A549 (cell line): ENCODE results near the gene CHST15. TPM values are rescaled to one million over a fixed set of nuclear protein-coding genes. Genes with fewer than 3 reads are reported as not detected.

Experiments
- ATAC-seq, 2 experiments: fragments of 200-7000 bp in 1 of 2; fragments of >200 bp in 1 of 2; cut with Nextera tagmentation in 1 of 2; cut with Tn5 transposase in 1 of 2; 3 replicates each; pipeline versions ENCODE4 v1.8.0 to v1.9.1; 2018 to 2020; ENCODE audit warnings: mild to moderate bottlenecking in 1 of 2, moderate library complexity in 1 of 2
- CTCF ChIA-PET: fragments of 300-600 bp; sonication (Branson Sonifier 250); formaldehyde crosslinking; extraction: SDS; loops from one replicate; lab custom pipeline; 2021; ENCODE audit warnings: antibody characterized with exemption, inconsistent platforms; lab: Yijun Ruan, JAX
- POLR2A ChIA-PET: fragments of 350-600 bp; formaldehyde crosslinking; extraction: SDS; loops from one replicate; lab custom pipeline; 2021; ENCODE audit warnings: antibody characterized with exemption, inconsistent platforms; lab: Yijun Ruan, JAX
- DNase-seq, 2 experiments: peaks; one replicate each; pipeline versions ENCODE4 v3.0.0 to v3.0.0-alpha.2; 2011 to 2016; ENCODE audit warnings: low read depth in 1 of 2, low spot score in 1 of 2
- FAIRE-seq: peaks from 2 replicates; lab custom pipeline; 2011; peaks lifted over from hg19 to GRCh38; lab: Jason Lieb, UNC
- H3K27ac ChIP-seq, 2 experiments: fragments of >200 bp; sonication (Bioruptor Twin); formaldehyde crosslinking; 3 replicates each; pipeline ENCODE4 v1.5.1; 2016 to 2017
- H3K4me1 ChIP-seq: fragments of >200 bp; sonication (Bioruptor Twin); formaldehyde crosslinking; 3 replicates; pipeline ENCODE4 v1.6.1; 2016
- H3K4me2 ChIP-seq: fragments of >200 bp; sonication (Bioruptor Twin); formaldehyde crosslinking; 3 replicates; pipeline ENCODE4 v1.6.1; 2016
- H3K4me3 ChIP-seq: fragments of >200 bp; sonication (Bioruptor Twin); formaldehyde crosslinking; 3 replicates; pipeline ENCODE4 v1.5.1; 2016
- H3K9me3 ChIP-seq: fragments of >200 bp; sonication (Bioruptor Twin); formaldehyde crosslinking; 3 replicates; pipeline ENCODE4 v1.6.1; 2016
- BHLHE40 ChIP-seq: IDR thresholded peaks from 2 replicates; pipeline ENCODE4 v1.6.1; 2012; ENCODE audit warnings: low read depth, low read length, inconsistent platforms
- CBX8 ChIP-seq: fragments of 200-600 bp; sonication (generic); IDR thresholded peaks from 2 replicates; pipeline ENCODE4 v1.6.1; 2016
- CEBPB ChIP-seq, 2 experiments: fragments of >200 bp in 1 of 2; sonication (Bioruptor Twin) in 1 of 2; formaldehyde crosslinking in 1 of 2; IDR thresholded peaks; 2 replicates each; pipeline ENCODE4 v1.6.1; 2012 to 2016
- EHF ChIP-seq: fragments of 250-450 bp; sonication (Bioruptor Pico); IDR thresholded peaks from 2 replicates; pipeline ENCODE4 v1.5.0; 2020; ENCODE audit warnings: mild to moderate bottlenecking
- EHMT2 ChIP-seq: fragments of 200-600 bp; sonication (generic); IDR thresholded peaks from 2 replicates; pipeline ENCODE4 v1.6.1; 2016; ENCODE audit warnings: antibody characterized with exemption, low read depth, mild to moderate bottlenecking, moderate library complexity
- EP300 ChIP-seq, 2 experiments: fragments of >200 bp; sonication (Bioruptor Twin); formaldehyde crosslinking; IDR thresholded peaks; 2 replicates in 1 of 2; 3 replicates in 1 of 2; pipeline ENCODE4 v1.6.1; 2016 to 2017
- FOSB ChIP-seq: fragments of 250-450 bp; sonication (Bioruptor Pico); IDR thresholded peaks from 2 replicates; pipeline ENCODE4 v1.5.0; 2020; ENCODE audit warnings: mild to moderate bottlenecking, moderate library complexity
- FOSL2 ChIP-seq, 2 experiments: fragments of 450-650 bp in 1 of 2; fragments of >200 bp in 1 of 2; sonication (Bioruptor Twin) in 1 of 2; formaldehyde crosslinking; IDR thresholded peaks; 2 replicates each; pipeline versions ENCODE4 v1.5.0 to v1.6.1; 2016 to 2020; ENCODE audit warnings: mild to moderate bottlenecking in 1 of 2, moderate library complexity in 1 of 2
- HEYL ChIP-seq: fragments of 250-450 bp; sonication (Bioruptor Pico); IDR thresholded peaks from 2 replicates; pipeline ENCODE4 v1.8.0; 2021; ENCODE audit warnings: mild to moderate bottlenecking, moderate library complexity
- HMGXB4 ChIP-seq: fragments of 250-450 bp; sonication (Bioruptor Pico); IDR thresholded peaks from 2 replicates; pipeline ENCODE4 v1.5.0; 2021; ENCODE audit warnings: mild to moderate bottlenecking, moderate library complexity, borderline replicate concordance
- HOXA7 ChIP-seq: fragments of 250-450 bp; sonication (Bioruptor Pico); IDR thresholded peaks from 2 replicates; pipeline ENCODE4 v1.5.0; 2020; ENCODE audit warnings: mild to moderate bottlenecking, moderate library complexity
- HOXB13 ChIP-seq: fragments of 250-450 bp; sonication (Bioruptor Pico); IDR thresholded peaks from 2 replicates; pipeline ENCODE4 v1.5.0; 2020; ENCODE audit warnings: low read depth, mild to moderate bottlenecking, moderate library complexity
- JUN ChIP-seq, 2 experiments: fragments of >200 bp; sonication (Bioruptor Twin); formaldehyde crosslinking; IDR thresholded peaks; 2 replicates in 1 of 2; 3 replicates in 1 of 2; pipeline ENCODE4 v1.6.1; 2016 to 2017
- JUNB ChIP-seq: fragments of >200 bp; sonication (Bioruptor Twin); formaldehyde crosslinking; IDR thresholded peaks from 2 replicates; pipeline ENCODE4 v1.6.1; 2016
- KDM5A ChIP-seq: fragments of 200-600 bp; sonication (generic); IDR thresholded peaks from 2 replicates; pipeline ENCODE4 v1.6.1; 2016; ENCODE audit warnings: antibody characterized with exemption, mild to moderate bottlenecking
- MAZ ChIP-seq: fragments of 150-350 bp; IDR thresholded peaks from 2 replicates; pipeline ENCODE4 v1.6.1; 2014; ENCODE audit warnings: antibody characterized with exemption, low read depth, low read length, borderline replicate concordance
- MYC ChIP-seq: IDR thresholded peaks from 2 replicates; pipeline ENCODE4 v1.6.1; 2012; ENCODE audit warnings: mild to moderate bottlenecking, inconsistent platforms, low read length, improper control_type of control experiment, borderline replicate concordance
- NPAS2 ChIP-seq: fragments of 250-450 bp; sonication (Bioruptor Pico); IDR thresholded peaks from 2 replicates; pipeline ENCODE4 v1.8.0; 2022; ENCODE audit warnings: mild to moderate bottlenecking, moderate library complexity, borderline replicate concordance
- RCOR1 ChIP-seq: fragments of 150-350 bp; IDR thresholded peaks from 2 replicates; pipeline ENCODE4 v1.6.1; 2014; ENCODE audit warnings: antibody characterized with exemption, low read length, low read depth
- RNF2 ChIP-seq: fragments of 200-600 bp; sonication (generic); IDR thresholded peaks from 2 replicates; pipeline ENCODE4 v1.6.1; 2016; ENCODE audit warnings: low read depth, mild to moderate bottlenecking, antibody characterized with exemption, moderate library complexity, borderline replicate concordance
- SMC3 ChIP-seq: fragments of >200 bp; sonication (Bioruptor Twin); formaldehyde crosslinking; IDR thresholded peaks from 3 replicates; pipeline ENCODE4 v1.6.1; 2018; ENCODE audit warnings: inconsistent platforms
- TFCP2L1 ChIP-seq: fragments of 250-450 bp; sonication (Bioruptor Pico); IDR thresholded peaks from 2 replicates; pipeline ENCODE4 v1.5.0; 2021; ENCODE audit warnings: mild to moderate bottlenecking
- ZFP36 ChIP-seq: fragments of 450-650 bp; IDR thresholded peaks from 2 replicates; pipeline ENCODE4 v1.6.1; 2014; ENCODE audit warnings: borderline replicate concordance; ENCODE audit not compliant: partially characterized antibody
- ZNF302 ChIP-seq: fragments of 250-450 bp; sonication (Bioruptor Pico); IDR thresholded peaks from 2 replicates; pipeline ENCODE4 v1.9.0; 2021; ENCODE audit warnings: inconsistent platforms, mild to moderate bottlenecking, moderate library complexity
- WGBS: methylation state at CpG from one replicate; pipeline ENCODE4 v1.1.6; 2017; ENCODE audit errors: missing lambda C conversion rate; 5-methylcytosine and 5-hydroxymethylcytosine counted together
- polyA plus RNA-seq, 4 experiments: library from polyadenylated mRNA; depleted of rRNA in 3 of 4; stranded (reverse); fragments of >200 nt; fragmentation: RNase III in 1 of 4; extraction: RNeasy Plus Mini Kit Qiagen cat#74134 plus additional on column Dnase treatment in 1 of 4; gene quantifications; 2 replicates in 3 of 4; 3 replicates in 1 of 4; pipeline ENCODE4 v1.2.3, GENCODE V29; 2011 to 2017
- TF ChIP-seq, protein P1 (sequence below): fragments of 200-600 bp; sonication (generic); IDR thresholded peaks from 2 replicates; pipeline ENCODE4 v1.6.1; 2016; ENCODE audit warnings: antibody characterized with exemption, mild to moderate bottlenecking, moderate library complexity
- TF ChIP-seq, protein P2 (sequence below): IDR thresholded peaks from 2 replicates; pipeline ENCODE4 v1.6.1; 2012; ENCODE audit warnings: low read depth, borderline replicate concordance
- TF ChIP-seq, protein P3 (sequence below): IDR thresholded peaks from 2 replicates; pipeline ENCODE4 v1.6.1; 2012
- TF ChIP-seq, protein P4 (sequence below): fragments of 450-650 bp; IDR thresholded peaks from 2 replicates; pipeline ENCODE4 v1.6.1; 2014; ENCODE audit warnings: antibody characterized with exemption
- TF ChIP-seq, protein P5 (sequence below): fragments of >200 bp; sonication (Bioruptor Twin); formaldehyde crosslinking; IDR thresholded peaks from 2 replicates; pipeline ENCODE4 v1.6.1; 2016

CHST15 gene
- polyA plus RNA-seq, 2 of the 4 experiments (the other 2 are of a cell fraction), result 5.1 to 10.3 TPM

GRCh38 chr10:124012066-124012465 lies 81.3 kb downstream of the CHST15 start:
- CTCF ChIA-PET, result interaction anchor here (1.2 to 3.6 kb wide), 2 partner anchors 17 to 377 kb away, joined by 4 to 15 read pairs; no protein-coding TSS in a partner anchor
- no peak overlapping the region for H3K27ac ChIP-seq
- TF ChIP-seq ZNF302 (CRISPR knock-in tag) (no peak), TFCP2L1 (CRISPR knock-in tag) (no peak), BHLHE40 (no peak), EHF (CRISPR knock-in tag) (no peak), JUN (IDR thresholded peaks at IDR 0.05) (no peak), ZFP36 (no peak), EP300 (IDR thresholded peaks at IDR 0.05) (no peak), SMC3 (no peak), CEBPB (IDR thresholded peaks at IDR 0.05) (no peak), FOSB (CRISPR knock-in tag) (no peak), MAZ (no peak), EHMT2 (no peak)
- TF ChIP-seq, protein P1, sequence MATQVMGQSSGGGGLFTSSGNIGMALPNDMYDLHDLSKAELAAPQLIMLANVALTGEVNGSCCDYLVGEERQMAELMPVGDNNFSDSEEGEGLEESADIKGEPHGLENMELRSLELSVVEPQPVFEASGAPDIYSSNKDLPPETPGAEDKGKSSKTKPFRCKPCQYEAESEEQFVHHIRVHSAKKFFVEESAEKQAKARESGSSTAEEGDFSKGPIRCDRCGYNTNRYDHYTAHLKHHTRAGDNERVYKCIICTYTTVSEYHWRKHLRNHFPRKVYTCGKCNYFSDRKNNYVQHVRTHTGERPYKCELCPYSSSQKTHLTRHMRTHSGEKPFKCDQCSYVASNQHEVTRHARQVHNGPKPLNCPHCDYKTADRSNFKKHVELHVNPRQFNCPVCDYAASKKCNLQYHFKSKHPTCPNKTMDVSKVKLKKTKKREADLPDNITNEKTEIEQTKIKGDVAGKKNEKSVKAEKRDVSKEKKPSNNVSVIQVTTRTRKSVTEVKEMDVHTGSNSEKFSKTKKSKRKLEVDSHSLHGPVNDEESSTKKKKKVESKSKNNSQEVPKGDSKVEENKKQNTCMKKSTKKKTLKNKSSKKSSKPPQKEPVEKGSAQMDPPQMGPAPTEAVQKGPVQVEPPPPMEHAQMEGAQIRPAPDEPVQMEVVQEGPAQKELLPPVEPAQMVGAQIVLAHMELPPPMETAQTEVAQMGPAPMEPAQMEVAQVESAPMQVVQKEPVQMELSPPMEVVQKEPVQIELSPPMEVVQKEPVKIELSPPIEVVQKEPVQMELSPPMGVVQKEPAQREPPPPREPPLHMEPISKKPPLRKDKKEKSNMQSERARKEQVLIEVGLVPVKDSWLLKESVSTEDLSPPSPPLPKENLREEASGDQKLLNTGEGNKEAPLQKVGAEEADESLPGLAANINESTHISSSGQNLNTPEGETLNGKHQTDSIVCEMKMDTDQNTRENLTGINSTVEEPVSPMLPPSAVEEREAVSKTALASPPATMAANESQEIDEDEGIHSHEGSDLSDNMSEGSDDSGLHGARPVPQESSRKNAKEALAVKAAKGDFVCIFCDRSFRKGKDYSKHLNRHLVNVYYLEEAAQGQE, result no peak
- TF ChIP-seq, protein P2, sequence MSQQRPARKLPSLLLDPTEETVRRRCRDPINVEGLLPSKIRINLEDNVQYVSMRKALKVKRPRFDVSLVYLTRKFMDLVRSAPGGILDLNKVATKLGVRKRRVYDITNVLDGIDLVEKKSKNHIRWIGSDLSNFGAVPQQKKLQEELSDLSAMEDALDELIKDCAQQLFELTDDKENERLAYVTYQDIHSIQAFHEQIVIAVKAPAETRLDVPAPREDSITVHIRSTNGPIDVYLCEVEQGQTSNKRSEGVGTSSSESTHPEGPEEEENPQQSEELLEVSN, result no peak
- TF ChIP-seq, protein P3, sequence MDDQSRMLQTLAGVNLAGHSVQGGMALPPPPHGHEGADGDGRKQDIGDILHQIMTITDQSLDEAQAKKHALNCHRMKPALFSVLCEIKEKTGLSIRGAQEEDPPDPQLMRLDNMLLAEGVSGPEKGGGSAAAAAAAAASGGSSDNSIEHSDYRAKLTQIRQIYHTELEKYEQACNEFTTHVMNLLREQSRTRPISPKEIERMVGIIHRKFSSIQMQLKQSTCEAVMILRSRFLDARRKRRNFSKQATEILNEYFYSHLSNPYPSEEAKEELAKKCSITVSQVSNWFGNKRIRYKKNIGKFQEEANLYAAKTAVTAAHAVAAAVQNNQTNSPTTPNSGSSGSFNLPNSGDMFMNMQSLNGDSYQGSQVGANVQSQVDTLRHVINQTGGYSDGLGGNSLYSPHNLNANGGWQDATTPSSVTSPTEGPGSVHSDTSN, result no peak
- H3K9me3 ChIP-seq, result no peaks in the 10 kb centered on the region
- 77% methylated on average over 4 of the region's 5 CpGs for WGBS
- DNase-seq (no peak), FAIRE-seq (no peak), ATAC-seq (no peak)
- no peak overlapping the region for H3K4me2 ChIP-seq
- H3K4me1 ChIP-seq, result no peaks in the 10 kb centered on the region
- H3K4me3 ChIP-seq, result no peak overlapping the region
- POLR2A ChIA-PET, result no interaction called here

DNA sequence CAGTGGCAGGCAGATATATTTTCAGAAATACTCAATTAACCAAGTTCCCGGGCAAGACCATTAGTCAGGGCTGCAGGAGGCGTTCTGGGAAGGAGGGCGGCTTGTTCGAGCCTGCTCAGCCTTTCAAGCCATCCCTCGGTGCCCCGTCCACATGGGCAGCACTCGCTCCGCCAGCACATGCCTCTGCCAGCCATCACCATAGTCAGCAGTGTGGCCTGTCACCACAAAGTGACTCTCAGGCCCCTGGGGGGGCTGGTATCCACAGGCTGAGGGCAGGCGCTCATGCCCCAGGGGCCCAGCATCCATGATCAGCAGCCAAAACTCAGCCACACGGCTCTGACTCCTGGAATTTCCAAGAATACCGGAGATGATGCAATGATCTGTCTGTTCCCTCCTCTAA lies 81.9 kb downstream of the CHST15 start:
- H3K27ac ChIP-seq, result no peak overlapping the region
- ATAC-seq (no peak), FAIRE-seq (no peak), DNase-seq (no peak)
- no peak overlapping the region for H3K4me3 ChIP-seq
- no peaks in the 10 kb centered on the region for H3K9me3 ChIP-seq
- 70% methylated on average over 8 of the region's 11 CpGs for WGBS
- no peaks in the 10 kb centered on the region for H3K4me1 ChIP-seq
- CTCF ChIA-PET, result interaction anchor here (0.9 to 3.6 kb wide), 3 partner anchors 16 to 378 kb away, joined by 3 to 15 read pairs (median 4); no protein-coding TSS in a partner anchor
- no peak overlapping the region for H3K4me2 ChIP-seq
- POLR2A ChIA-PET, result no interaction called here
- TF ChIP-seq RNF2, result no peak
- TF ChIP-seq HMGXB4 (CRISPR knock-in tag), result no peak
- no peak for TF ChIP-seq RCOR1
- no peak for TF ChIP-seq CBX8
- TF ChIP-seq, protein P4, sequence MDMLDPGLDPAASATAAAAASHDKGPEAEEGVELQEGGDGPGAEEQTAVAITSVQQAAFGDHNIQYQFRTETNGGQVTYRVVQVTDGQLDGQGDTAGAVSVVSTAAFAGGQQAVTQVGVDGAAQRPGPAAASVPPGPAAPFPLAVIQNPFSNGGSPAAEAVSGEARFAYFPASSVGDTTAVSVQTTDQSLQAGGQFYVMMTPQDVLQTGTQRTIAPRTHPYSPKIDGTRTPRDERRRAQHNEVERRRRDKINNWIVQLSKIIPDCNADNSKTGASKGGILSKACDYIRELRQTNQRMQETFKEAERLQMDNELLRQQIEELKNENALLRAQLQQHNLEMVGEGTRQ, result no peak
- no peak for TF ChIP-seq TFCP2L1 (CRISPR knock-in tag)
- TF ChIP-seq HEYL (CRISPR knock-in tag), result no peak
- no peak for TF ChIP-seq HOXA7 (CRISPR knock-in tag)
- TF ChIP-seq MYC, result no peak
- no peak for TF ChIP-seq KDM5A
- no peak for TF ChIP-seq NPAS2 (CRISPR knock-in tag)
- no peak for TF ChIP-seq HOXB13 (CRISPR knock-in tag)
- TF ChIP-seq, protein P2, result no peak
- TF ChIP-seq JUNB, result no peak
- TF ChIP-seq FOSB (CRISPR knock-in tag), result no peak
- TF ChIP-seq, protein P5, sequence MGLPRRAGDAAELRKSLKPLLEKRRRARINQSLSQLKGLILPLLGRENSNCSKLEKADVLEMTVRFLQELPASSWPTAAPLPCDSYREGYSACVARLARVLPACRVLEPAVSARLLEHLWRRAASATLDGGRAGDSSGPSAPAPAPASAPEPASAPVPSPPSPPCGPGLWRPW, result no peak
- TF ChIP-seq FOSL2 (IDR thresholded peaks at IDR 0.05), result no peak
- no peak for TF ChIP-seq FOSL2 (CRISPR knock-in tag; IDR thresholded peaks at IDR 0.05)
- TF ChIP-seq BHLHE40, result no peak
- TF ChIP-seq SMC3, result no peak
